RWPE2 (cell line): Measurements from ENCODE around the gene PPP2R3C.

ENCODE experiments used
- ATAC-seq: fragments of 200-7000 bp; cut with Tn5 transposase; 3 replicates; pipeline ENCODE4 v1.9.1; 2021; ENCODE audit warnings: low read depth
- DNase-seq: peaks from one replicate; pipeline ENCODE4 v3.0.0-alpha.2; 2020; ENCODE audit warnings: low spot score
- H3K27ac ChIP-seq: fragments of 450-650 bp; 2 replicates; pipeline ENCODE4 v1.5.1; 2017; ENCODE audit warnings: mild to moderate bottlenecking; ENCODE audit not compliant: poor library complexity, severe bottlenecking
- H3K27me3 ChIP-seq: fragments of 250-450 bp; sonication (Bioruptor Pico); 2 replicates; pipeline ENCODE4 v1.5.1; 2021; ENCODE audit warnings: mild to moderate bottlenecking, moderate library complexity; ENCODE audit not compliant: insufficient read depth, poor library complexity, severe bottlenecking
- H3K36me3 ChIP-seq: fragments of 250-450 bp; sonication (Bioruptor Pico); 2 replicates; pipeline ENCODE4 v1.5.1; 2020; ENCODE audit warnings: low read depth, mild to moderate bottlenecking, moderate library complexity
- H3K4me1 ChIP-seq: fragments of 250-450 bp; sonication (Bioruptor Pico); 2 replicates; pipeline ENCODE4 v1.5.1; 2021; ENCODE audit warnings: mild to moderate bottlenecking, moderate library complexity; ENCODE audit not compliant: insufficient read depth, poor library complexity, severe bottlenecking
- H3K4me3 ChIP-seq: fragments of 250-450 bp; sonication (Bioruptor Pico); 2 replicates; pipeline ENCODE4 v1.5.1; 2021; ENCODE audit warnings: mild to moderate bottlenecking, moderate library complexity; ENCODE audit not compliant: severe bottlenecking
- H3K9me3 ChIP-seq: fragments of 250-450 bp; sonication (Bioruptor Pico); 2 replicates; pipeline ENCODE4 v1.5.1; 2021; ENCODE audit warnings: mild to moderate bottlenecking, moderate library complexity; ENCODE audit not compliant: severe bottlenecking
- CTCF ChIP-seq: fragments of 450-650 bp; IDR thresholded peaks from one replicate; pipeline ENCODE4 v1.5.1; 2017; ENCODE audit warnings: mild to moderate bottlenecking, moderate library complexity; ENCODE audit not compliant: poor library complexity, severe bottlenecking

The PPP2R3C gene

DNA sequence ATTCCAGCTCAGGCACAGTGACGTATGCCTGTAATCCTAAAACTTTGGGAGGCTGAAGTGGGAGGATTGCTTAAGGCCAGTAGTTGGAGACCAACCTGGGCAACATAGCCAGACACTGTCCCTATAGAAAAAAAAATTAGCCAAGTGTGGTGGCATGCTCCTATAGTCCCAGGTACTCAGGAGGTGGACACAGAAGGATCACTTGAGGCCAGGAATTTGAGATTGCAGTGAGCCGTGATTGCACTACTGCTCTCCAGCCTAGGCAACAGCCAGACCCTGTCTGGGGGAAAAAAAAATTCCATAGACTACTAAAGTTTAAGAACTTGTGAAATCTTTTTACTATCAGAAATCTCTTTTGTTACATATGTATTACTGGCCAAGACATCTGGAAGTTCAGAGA is 69.2 kb downstream of the PPP2R3C start:
- no peak for DNase-seq
- no peak for TF ChIP-seq CTCF
- no peaks in the 10 kb centered on the region for H3K9me3 ChIP-seq
- no peak for ATAC-seq
- peaks cover 6% of the 10 kb centered on the region for H3K4me1 ChIP-seq
- H3K36me3 ChIP-seq, result peaks cover 77% of the 10 kb centered on the region
- H3K27ac ChIP-seq, result no peak overlapping the region
- no peak overlapping the region for H3K4me3 ChIP-seq
- H3K27me3 ChIP-seq, result no peaks in the 10 kb centered on the region

DNA sequence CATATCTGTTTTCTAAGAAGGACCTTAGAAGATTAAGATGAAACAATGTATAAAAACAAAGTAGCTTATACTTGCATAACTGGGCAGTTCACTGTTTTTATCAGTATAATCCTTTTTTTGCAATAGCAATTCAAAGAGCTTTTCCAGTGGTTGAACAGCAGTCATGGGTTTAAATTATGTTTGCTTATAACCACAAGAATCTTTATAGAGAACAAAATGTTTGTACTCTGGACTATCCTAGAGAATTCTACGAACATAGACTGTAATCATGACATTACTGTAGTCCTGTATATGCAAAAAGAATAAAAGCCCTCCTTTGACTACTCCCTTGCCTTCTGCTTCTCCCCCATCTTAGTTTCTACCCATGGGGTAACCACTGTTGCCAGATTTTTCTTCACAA is 70.0 kb downstream of the PPP2R3C start:
- Histone ChIP-seq H3K9me3 (no peaks in the 10 kb centered on the region), H3K36me3 (peaks cover 75% of the 10 kb centered on the region), H3K4me3 (no peak overlapping the region), H3K27ac (peak overlapping the region; percentile 1), H3K27me3 (no peaks in the 10 kb centered on the region), H3K4me1 (peaks cover 9% of the 10 kb centered on the region)
- DNase-seq, result no peak
- ATAC-seq, result peak; percentile 35; the same call in 1 of the 3 replicates
- no peak for TF ChIP-seq CTCF

DNA sequence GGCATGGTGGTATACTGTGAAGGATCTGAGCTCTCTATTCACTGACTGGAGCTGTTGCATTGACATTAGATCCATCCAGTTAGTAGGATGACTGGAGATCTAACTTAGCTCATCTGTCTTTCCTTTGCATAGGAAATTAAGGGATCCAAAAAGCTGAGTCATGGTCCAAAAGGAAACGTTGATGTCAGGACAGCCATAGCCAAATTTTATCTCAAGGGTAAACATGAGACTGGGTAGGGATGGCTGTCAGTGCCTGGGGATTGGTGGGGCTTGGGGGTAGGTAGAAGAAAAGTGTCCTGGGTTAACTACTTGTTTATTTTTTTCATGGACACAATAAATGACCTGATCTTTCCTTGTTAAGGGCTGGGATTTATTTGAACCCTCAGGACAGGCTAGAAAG is 71.1 kb downstream of the PPP2R3C start:
- no peak for ATAC-seq

DNA sequence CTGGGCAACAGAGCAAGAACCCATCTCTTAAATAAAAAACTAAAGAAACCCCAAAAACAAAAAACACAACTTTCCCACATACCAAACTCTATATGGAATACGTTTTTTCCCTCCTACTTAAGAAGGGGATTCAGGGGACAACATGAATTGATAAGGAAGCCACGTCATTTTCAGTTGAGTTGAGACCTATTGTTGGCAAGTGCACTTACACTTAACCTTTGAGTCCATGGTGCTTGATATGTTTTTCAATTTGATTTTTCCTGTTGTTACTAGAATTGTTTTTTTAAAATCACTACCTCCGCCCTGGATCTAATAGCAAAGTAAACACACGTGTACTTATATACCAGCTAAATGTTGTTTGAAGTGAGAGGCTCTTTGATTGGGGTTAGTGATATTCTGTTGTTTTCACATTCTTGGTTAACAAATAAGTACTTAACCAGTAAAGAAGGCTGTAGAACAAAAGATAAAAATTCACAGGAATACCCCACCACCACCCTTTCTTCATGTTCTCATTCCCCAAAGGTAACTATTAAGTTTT is 73.7 kb downstream of the PPP2R3C start:
- Histone ChIP-seq H3K27ac (no peak overlapping the region), H3K4me1 (peaks cover 14% of the 10 kb centered on the region), H3K36me3 (peaks cover 48% of the 10 kb centered on the region), H3K4me3 (no peak overlapping the region), H3K27me3 (no peaks in the 10 kb centered on the region), H3K9me3 (no peaks in the 10 kb centered on the region)
- no peak for TF ChIP-seq CTCF
- ATAC-seq (no peak), DNase-seq (no peak)

More for the DNA sequence above, 71.1 kb downstream of the PPP2R3C start:
- H3K36me3 ChIP-seq, result peaks cover 69% of the 10 kb centered on the region
- H3K27me3 ChIP-seq, result no peaks in the 10 kb centered on the region
- no peaks in the 10 kb centered on the region for H3K9me3 ChIP-seq
- H3K27ac ChIP-seq, result peak overlapping the region; percentile 1
- TF ChIP-seq CTCF, result no peak
- DNase-seq, result no peak
- H3K4me3 ChIP-seq, result no peak overlapping the region
- peaks cover 9% of the 10 kb centered on the region for H3K4me1 ChIP-seq

GRCh38 chr14:35046751-35047536 is 74.8 kb downstream of the PPP2R3C start:
- Histone ChIP-seq H3K27ac (peak overlapping the region; percentile 82), H3K4me1 (peaks cover 14% of the 10 kb centered on the region), H3K4me3 (peak overlapping the region; percentile 73), H3K27me3 (no peaks in the 10 kb centered on the region), H3K9me3 (no peaks in the 10 kb centered on the region), H3K36me3 (peaks cover 40% of the 10 kb centered on the region)
- ATAC-seq, result peak; percentile 44
- peak; percentile 78 for DNase-seq
- TF ChIP-seq CTCF, result peak; percentile 2
